ENCODE measurements around the gene ASAP2. TPM values are rescaled to one million over a fixed set of nuclear protein-coding genes. Genes with fewer than 3 reads are reported as not detected.

ASAP2 gene
- total RNA-seq, 4 donors from 2014 or later, result 22.0 to 54.6 (median 30.0) TPM

DNA sequence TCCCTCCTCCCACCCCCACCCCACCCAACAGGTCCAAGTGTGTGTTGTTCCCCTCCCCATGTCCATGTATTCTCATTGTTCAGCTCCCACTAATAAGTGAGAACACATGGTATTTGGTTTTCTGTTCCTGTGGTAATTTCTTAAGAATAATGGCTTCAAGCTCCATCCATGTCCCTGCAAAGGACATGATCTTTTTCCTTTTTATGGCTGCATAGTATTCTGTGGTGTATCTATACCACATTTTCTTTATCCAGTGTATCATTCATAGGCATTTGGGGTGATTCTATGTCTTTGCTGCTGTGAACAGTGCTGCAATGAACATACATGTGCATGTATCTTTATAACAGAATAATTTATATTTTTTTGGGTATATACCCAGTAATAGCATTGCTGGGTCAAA lies 12.3 kb upstream of the ASAP2 start:
- no peak for DNase-seq (ENCODE audit: low spot score in 2 of 2)
- no peak overlapping the region for H3K4me3 ChIP-seq
- no peaks in the 10 kb centered on the region for H3K36me3 ChIP-seq
- H3K9me3 ChIP-seq, result no peaks in the 10 kb centered on the region
- no peak overlapping the region for H3K27ac ChIP-seq
- H3K4me1 ChIP-seq, result peaks cover 22% of the 10 kb centered on the region
- TF ChIP-seq, protein P1, sequence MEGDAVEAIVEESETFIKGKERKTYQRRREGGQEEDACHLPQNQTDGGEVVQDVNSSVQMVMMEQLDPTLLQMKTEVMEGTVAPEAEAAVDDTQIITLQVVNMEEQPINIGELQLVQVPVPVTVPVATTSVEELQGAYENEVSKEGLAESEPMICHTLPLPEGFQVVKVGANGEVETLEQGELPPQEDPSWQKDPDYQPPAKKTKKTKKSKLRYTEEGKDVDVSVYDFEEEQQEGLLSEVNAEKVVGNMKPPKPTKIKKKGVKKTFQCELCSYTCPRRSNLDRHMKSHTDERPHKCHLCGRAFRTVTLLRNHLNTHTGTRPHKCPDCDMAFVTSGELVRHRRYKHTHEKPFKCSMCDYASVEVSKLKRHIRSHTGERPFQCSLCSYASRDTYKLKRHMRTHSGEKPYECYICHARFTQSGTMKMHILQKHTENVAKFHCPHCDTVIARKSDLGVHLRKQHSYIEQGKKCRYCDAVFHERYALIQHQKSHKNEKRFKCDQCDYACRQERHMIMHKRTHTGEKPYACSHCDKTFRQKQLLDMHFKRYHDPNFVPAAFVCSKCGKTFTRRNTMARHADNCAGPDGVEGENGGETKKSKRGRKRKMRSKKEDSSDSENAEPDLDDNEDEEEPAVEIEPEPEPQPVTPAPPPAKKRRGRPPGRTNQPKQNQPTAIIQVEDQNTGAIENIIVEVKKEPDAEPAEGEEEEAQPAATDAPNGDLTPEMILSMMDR (IDR thresholded peaks at IDR 0.05), result no peak
- TF ChIP-seq EP300 (IDR thresholded peaks at IDR 0.05) (no peak), POLR2AphosphoS5 (IDR thresholded peaks at IDR 0.05) (no peak), POLR2A (IDR thresholded peaks at IDR 0.05) (no peak)
- no peaks in the 10 kb centered on the region for H3K27me3 ChIP-seq

DNA sequence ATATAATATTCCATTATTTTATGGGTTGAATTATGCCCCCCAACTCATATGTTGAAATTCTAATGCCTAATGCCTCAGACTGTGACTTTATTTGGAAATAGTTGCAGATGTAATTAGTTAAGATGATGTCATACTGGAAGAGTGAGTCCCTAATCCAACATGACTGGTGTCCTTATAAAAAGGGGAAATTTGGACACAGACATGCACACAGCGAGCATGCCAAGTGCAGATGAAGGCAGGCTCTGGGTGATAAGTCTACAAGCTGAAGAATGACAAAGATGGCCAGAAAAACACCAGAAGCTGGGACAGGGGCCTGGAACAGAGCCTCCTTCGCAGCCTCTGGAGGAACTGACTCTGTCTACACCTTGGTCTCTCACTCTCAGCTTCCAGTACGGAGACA lies 10.0 kb upstream of the ASAP2 start:
- peak in 1 of 2 donors; percentile 24 for DNase-seq (ENCODE audit: low spot score in 2 of 2)
- 70% methylated on average over 3 of the region's 3 CpGs for WGBS
- TF ChIP-seq POLR2A (IDR thresholded peaks at IDR 0.05) (no peak), EP300 (IDR thresholded peaks at IDR 0.05) (no peak)
- Histone ChIP-seq H3K36me3 (no peaks in the 10 kb centered on the region), H3K4me1 (peaks cover 6% of the 10 kb centered on the region), H3K27me3 (no peaks in the 10 kb centered on the region), H3K9me3 (no peaks in the 10 kb centered on the region), H3K27ac (no peak overlapping the region), H3K4me3 (no peak overlapping the region)

DNA sequence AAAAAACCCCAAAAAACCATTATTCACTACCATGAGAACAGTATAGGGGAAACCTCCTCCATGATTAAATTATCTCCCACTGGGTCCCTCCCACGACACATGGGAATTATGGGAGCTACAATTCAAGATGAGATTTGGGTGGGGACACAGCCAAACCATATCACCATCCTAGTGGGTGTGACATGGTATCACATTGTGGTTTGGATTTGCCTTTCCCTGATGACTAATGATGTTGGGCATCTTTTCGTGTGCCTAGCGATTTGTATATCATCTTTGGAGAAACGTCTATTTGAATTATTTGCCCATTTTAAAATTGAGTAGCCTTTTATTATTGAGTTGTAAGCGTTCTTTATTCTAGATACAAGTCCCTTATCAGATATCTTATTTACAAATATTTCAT lies 8.7 kb upstream of the ASAP2 start:
- H3K36me3 ChIP-seq, result no peaks in the 10 kb centered on the region
- no peaks in the 10 kb centered on the region for H3K9me3 ChIP-seq
- H3K4me1 ChIP-seq, result no peaks in the 10 kb centered on the region
- no peaks in the 10 kb centered on the region for H3K27me3 ChIP-seq
- H3K4me3 ChIP-seq, result no peak overlapping the region
- TF ChIP-seq, protein P1 (IDR thresholded peaks at IDR 0.05), result no peak
- no peak for TF ChIP-seq EP300 (IDR thresholded peaks at IDR 0.05)
- TF ChIP-seq POLR2AphosphoS5 (IDR thresholded peaks at IDR 0.05), result no peak
- TF ChIP-seq POLR2A (IDR thresholded peaks at IDR 0.05), result no peak
- DNase-seq (ENCODE audit: low spot score in 2 of 2), result no peak
- WGBS, result 80% methylated on average over 5 of the region's 5 CpGs
- H3K27ac ChIP-seq, result no peak overlapping the region

DNA sequence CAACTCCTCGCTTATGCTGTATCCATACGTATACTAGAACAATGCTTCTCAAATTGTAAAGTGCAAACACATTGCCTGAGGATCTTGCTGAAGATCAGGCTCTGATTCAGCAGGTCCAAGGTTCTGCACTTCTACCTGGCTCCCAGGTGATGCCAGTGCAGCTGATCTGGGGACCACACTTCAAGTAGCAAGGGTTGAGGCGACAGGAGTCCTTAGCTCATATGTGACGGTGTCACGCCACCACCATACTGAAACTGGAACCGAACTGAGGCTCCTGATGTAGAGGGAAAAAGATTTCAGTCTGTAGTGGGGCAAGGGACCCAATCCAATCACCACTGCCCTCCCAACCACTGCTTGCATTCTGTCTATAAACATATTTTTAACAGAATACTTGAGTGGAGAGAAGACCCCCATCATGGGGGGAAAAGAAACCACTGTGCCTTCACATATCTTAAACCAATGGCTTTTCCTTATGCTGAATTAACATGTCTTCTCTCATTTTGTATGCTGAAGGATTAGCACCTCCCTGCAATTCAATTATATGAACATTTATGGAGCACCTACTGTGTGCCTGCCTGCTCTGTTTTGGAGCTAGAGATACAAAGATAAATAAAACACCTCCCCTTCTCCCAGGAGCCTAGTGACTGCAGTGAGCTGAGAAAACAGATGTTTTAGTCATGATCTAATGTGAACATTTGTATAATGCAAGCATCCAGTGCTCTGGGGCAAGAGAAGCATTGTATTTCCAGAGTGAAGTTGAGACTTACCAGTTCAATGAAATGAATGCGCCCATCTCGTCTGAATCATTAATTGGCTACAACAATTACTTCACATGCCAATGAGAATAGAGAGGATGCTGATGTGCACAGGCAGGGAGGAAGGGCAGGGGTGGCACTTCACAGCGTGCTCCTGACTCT lies 6.6 kb upstream of the ASAP2 start:
- Histone ChIP-seq H3K4me1 (no peaks in the 10 kb centered on the region), H3K27me3 (no peaks in the 10 kb centered on the region), H3K9me3 (no peaks in the 10 kb centered on the region), H3K27ac (no peak overlapping the region), H3K4me3 (no peak overlapping the region), H3K36me3 (no peaks in the 10 kb centered on the region)
- no peak for TF ChIP-seq EP300 (IDR thresholded peaks at IDR 0.05)
- TF ChIP-seq POLR2AphosphoS5 (IDR thresholded peaks at IDR 0.05), result no peak
- TF ChIP-seq, protein P1 (IDR thresholded peaks at IDR 0.05), result no peak
- TF ChIP-seq POLR2A (IDR thresholded peaks at IDR 0.05), result no peak
- 79% methylated on average over 5 of the region's 9 CpGs for WGBS
- peak in 1 of 2 donors; percentile 9 for DNase-seq (ENCODE audit: low spot score in 2 of 2)

DNA sequence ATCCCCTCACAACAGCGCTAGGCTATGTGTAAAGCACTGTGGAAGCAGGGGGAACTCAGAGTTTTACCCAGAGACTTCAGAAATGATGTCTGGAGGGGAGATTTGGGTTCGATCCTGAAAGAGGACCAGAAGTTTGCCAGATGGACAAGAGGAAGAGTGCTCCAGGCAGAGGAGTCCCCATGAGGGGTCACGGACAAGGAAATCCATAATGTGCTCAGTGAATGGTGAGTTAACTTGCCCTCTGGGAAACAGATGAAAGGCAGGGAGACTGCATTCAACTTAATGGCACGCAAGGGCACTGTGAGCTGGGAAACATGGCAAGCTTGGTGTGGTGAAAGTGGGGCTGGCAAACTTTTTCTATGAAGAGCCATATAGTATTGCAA lies 6.0 kb upstream of the ASAP2 start:
- DNase-seq (ENCODE audit: low spot score in 2 of 2), result peak in 1 of 2 donors; percentile 12
- no peaks in the 10 kb centered on the region for H3K9me3 ChIP-seq
- H3K36me3 ChIP-seq, result no peaks in the 10 kb centered on the region
- no peak for TF ChIP-seq POLR2A (IDR thresholded peaks at IDR 0.05)
- no peak for TF ChIP-seq POLR2AphosphoS5 (IDR thresholded peaks at IDR 0.05)
- TF ChIP-seq, protein P1 (IDR thresholded peaks at IDR 0.05), result no peak
- no peak for TF ChIP-seq EP300 (IDR thresholded peaks at IDR 0.05)
- WGBS, result 78% methylated on average over 4 of the region's 4 CpGs
- no peaks in the 10 kb centered on the region for H3K27me3 ChIP-seq
- H3K27ac ChIP-seq, result no peak overlapping the region
- H3K4me3 ChIP-seq, result no peak overlapping the region
- peaks cover 2% of the 10 kb centered on the region for H3K4me1 ChIP-seq

Data from suprapubic skin (tissue), 4 donors.